Measurements from ENCODE around the gene MARS2.
"Not testable (repeated sequence)": the region's sequence is repeated elsewhere in the genome, so short reads cannot be mapped to it uniquely, and the experiment has no call there.

MARS2 gene

GRCh38 chr2:197705121-197705911 lies at the start of gene MARS2:
TSS of gene MARS2 (plus strand) at chr2:197705369. CDS start at chr2:197705406, 37 bp downstream.
- DNase-seq = peak; percentile 91 to 93

GRCh38 chr2:197657562-197657961 lies 47.6 kb upstream of the MARS2 start:
- DNase-seq = no peak

DNA sequence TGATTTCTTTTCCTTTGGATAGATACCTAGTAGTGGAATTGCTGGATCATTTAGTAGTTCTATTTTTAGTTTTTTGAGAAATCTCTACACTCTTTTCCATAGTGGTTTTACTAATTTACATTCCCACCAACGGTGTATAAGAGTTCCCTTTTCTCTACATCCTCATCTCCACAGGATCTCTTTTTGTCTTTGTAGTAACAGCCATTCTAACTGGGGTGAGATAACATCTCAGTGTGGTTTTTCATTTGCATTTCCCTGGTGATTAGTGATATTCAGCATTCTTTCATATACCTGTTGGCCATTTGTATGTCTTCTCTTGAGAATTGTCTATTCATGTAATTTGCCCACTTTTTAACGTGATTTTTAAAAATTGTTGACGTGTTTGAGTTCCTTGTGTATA lies 43.5 kb upstream of the MARS2 start:
- DNase-seq = no peak

DNA sequence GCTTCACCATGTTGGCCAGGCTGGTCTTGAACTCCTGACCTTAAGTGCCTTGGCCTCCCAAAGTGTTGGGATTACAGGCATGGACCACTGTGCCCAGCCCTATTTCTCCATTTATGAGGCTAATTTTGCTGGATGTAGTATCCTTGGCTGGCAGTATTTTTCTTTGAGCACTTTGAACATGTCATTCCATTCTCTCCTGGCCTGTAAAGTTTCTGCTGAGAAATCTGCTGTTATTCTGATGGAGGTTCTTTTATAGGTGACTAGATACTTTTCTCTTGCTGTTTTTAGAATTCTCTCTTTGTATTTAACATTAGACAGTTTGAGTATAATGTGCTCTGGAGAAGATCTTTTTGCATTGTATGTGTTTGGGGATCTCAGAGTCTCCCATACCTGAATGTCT lies 38.9 kb upstream of the MARS2 start:
- no peak for DNase-seq

DNA sequence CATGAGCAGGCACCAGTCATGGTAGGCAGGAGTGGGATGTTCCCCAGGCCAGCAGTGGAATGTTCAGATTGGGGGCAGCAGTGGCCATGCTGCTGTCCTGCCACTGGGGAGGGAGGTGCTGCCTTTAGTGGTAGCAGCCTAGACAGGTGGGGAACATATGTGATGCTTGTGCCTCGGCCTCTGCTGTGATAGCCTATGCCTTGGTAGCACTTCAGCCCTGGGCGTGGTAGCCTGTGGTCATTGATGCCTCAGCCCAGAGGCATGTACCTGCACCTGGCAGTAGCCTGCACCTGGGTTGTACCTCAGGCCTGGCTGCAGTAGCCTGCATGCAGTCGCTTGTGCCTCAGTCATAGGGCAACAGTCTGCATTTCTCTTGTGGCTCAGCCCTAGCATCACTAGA lies 36.9 kb upstream of the MARS2 start:
- DNase-seq = no peak

DNA sequence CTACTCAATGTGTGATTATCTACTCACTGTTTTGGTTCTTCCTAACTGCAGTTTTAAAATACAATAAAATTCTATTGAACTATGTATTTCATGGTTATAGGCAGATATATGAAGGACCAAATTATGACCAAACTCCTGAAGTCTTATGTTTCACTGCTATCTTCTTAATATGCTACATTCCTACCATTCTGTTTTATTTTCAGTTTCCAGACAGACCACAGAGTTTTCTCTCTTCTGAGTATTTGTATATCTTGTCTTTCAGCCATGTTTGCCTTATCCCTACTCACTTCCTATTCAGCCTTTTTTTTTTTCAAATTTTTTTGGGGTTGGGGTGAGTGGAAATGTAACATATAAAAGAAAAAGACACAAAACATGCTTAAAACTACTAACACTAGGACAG lies 36.1 kb upstream of the MARS2 start:
- no peak for DNase-seq

DNA sequence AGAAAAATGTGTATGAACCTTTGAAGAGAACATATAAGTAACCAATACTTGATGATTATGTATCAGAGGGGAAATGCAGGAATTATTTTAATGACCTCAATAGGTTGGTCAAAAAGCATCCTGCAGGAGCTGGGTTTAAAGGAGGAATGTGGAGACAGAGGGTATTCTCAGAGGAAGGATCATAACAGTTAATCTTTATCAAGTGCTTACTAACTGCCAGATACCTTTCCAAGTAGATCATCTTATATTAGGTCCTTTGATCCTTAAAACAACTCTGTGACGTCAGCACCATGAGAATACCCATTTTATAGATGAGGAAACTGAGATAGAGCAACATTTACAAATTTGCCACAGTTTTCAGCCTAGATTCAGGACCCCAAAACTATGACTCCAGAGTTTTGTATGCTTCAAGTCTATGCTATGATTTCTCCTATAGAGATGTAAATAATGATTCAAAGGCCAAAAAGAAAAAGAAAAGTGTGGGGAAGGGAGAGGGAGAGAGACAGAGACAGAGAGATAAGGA lies 32.7 kb upstream of the MARS2 start:
- no peak for DNase-seq

DNA sequence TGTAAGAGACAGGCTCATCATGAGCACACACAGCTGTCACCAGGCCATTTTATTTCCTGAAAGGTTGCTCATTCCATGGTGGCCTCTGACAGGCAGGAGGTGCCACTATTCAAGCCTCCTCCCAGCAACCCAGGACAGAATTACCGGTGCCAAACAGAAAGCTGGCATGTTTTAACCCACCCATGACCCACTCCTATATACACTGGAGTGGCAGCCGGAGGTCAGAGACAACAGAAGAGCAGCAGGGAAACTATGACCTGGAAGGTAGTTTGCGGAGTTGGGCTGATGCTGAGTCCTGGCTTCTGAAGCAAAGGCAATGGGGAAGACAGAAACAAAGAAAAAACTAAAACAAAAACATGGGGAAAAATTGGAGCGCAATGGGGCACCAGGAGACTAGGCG lies 32.1 kb upstream of the MARS2 start:
- DNase-seq = no peak

- no peak for DNase-seq
These were observed 31.6 kb upstream of the MARS2 start for GRCh38 chr2:197673606-197674005.

- no peak for DNase-seq
These were observed 31.1 kb upstream of the MARS2 start for GRCh38 chr2:197674060-197674459.

- no peak for DNase-seq
These were observed 30.6 kb upstream of the MARS2 start for GRCh38 chr2:197674591-197674990.

GRCh38 chr2:197675246-197675645 lies 29.9 kb upstream of the MARS2 start, which contains the start of gene RFTN2:
TSS of gene RFTN2 (minus strand) at chr2:197675587. CDS start at chr2:197675458, 129 bp downstream.
- no peak for DNase-seq

- DNase-seq = no peak
These were observed 29.4 kb upstream of the MARS2 start for GRCh38 chr2:197675711-197676188.

GRCh38 chr2:197677056-197677455 lies 28.1 kb upstream of the MARS2 start:
- no peak for DNase-seq

DNA sequence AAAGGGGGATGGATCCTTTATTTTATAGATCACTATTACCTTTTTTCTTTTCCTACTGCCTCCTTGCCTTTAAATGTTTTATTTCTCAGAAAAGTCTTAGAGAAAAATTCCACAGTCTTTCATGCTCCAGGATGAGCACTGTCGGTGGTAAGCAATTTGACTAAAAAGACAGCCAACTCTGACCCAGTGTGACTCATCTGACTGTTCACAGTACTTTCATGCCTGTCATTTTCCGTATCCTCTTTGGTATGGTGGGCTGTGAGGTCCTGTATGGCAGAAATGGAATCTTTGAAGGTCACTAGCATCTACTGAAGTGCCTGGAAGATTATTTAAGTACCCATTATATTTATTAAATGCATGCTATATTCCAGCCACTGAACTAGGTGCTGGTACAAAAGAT lies 27.7 kb upstream of the MARS2 start:
- no peak for DNase-seq

DNA sequence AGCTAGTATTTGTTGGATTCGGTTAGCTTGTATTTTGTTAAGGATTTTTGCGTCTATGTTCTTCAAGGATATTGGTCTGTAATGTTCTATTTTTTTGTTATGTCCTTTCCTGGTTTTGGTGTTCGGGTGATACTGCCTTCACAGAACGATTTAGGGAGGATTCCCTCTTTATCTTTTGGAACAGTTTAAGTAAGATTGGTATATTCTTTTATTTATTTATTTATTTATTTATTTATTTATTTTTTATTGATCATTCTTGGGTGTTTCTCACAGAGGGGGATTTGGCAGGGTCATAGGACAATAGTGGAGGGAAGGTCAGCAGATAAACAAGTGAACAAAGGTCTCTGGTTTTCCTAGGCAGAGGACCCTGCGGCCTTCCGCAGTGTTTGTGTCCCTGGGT lies 10.0 kb upstream of the MARS2 start:
- not testable (repeated sequence) for DNase-seq

DNA sequence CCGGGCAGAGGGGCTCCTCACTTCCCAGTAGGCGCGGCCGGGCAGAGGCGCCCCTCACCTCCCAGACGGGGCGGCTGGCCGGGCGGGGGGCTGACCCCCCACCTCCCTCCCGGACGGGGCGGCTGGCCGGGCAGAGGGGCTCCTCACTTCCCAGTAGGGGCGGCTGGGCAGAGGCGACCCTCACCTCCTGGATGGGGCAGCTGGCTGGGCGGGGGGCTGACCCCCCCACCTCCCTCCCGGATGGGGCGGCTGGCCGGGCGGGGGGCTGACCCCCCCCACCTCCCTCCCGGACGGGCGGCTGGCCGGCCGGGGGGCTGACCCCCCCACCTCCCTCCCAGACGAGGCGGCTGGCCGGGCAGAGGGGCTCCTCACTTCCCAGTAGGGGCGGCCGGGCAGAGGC lies 9.2 kb upstream of the MARS2 start:
- not testable (repeated sequence) for DNase-seq

DNA sequence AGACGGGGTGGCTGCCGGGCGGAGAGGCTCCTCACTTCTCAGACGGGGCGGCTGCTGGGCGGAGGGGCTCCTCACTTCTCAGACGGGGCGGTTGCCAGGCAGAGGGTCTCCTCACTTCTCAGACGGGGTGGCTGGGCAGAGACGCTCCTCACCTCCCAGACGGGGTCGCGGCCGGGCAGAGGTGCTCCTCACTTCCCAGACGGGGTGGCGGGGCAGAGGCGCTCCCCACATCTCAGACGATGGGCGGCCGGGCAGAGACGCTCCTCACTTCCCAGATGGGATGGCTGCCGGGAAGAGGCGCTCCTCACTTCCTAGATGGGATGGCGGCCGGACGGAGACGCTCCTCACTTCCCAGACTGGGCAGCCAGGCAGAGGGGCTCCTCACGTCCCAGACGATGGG lies 8.6 kb upstream of the MARS2 start:
- DNase-seq = not testable (repeated sequence)

- DNase-seq = not testable (repeated sequence)
These were observed 5.4 kb upstream of the MARS2 start for GRCh38 chr2:197699724-197700123.

GRCh38 chr2:197700960-197701359 lies 4.2 kb upstream of the MARS2 start:
- DNase-seq = no peak

- no peak for DNase-seq
These were observed 592 bp upstream of the MARS2 start for GRCh38 chr2:197704434-197705120.

GRCh38 chr2:197705912-197706838 lies 1.0 kb downstream of the MARS2 start:
- no peak for DNase-seq

- no peak for DNase-seq
These were observed 1.7 kb downstream of the MARS2 start for GRCh38 chr2:197706839-197707207.

All from NCI-H2081 (cell line).